K562 (cell line): ENCODE measurements around the gene ZNF276. TPM values are rescaled to one million over a fixed set of nuclear protein-coding genes. Genes with fewer than 3 reads are reported as not detected.

ENCODE experiments used
- HCFC1 ChIP-seq: IDR thresholded peaks from 2 replicates; pipeline ENCODE4 v1.6.1; 2012; ENCODE audit warnings: low read depth, low read length, improper control_type of control experiment
- HDGF ChIP-seq: fragments of 450-650 bp; IDR thresholded peaks from 2 replicates; pipeline ENCODE4 v1.6.1; 2016
- IRF2 ChIP-seq: sonication (generic); formaldehyde crosslinking; IDR thresholded peaks from 2 replicates; pipeline ENCODE4 v1.8.1; 2022; ENCODE audit warnings: mild to moderate bottlenecking, missing genetic modification reagents
- KDM2B ChIP-seq: fragments of 250-450 bp; sonication (Bioruptor Pico); IDR thresholded peaks from 2 replicates; pipeline ENCODE4 v1.8.0; 2021; ENCODE audit warnings: mild to moderate bottlenecking, moderate library complexity
- KLF10 ChIP-seq: fragments of 250-450 bp; sonication (Bioruptor Pico); IDR thresholded peaks from 2 replicates; pipeline ENCODE4 v1.6.1; 2021; ENCODE audit warnings: matching md5 sums
- L3MBTL2 ChIP-seq: fragments of 450-650 bp; IDR thresholded peaks from 2 replicates; pipeline ENCODE4 v1.6.1; 2016; ENCODE audit warnings: mild to moderate bottlenecking, moderate library complexity
- NONO ChIP-seq, 2 experiments: fragments of 200-400 bp in 1 of 2; fragments of 450-650 bp in 1 of 2; formaldehyde crosslinking in 1 of 2; IDR thresholded peaks; 2 replicates each; pipeline ENCODE4 v1.6.1; 2017; ENCODE audit warnings: low read depth in 2 of 2, mild to moderate bottlenecking in 2 of 2, moderate library complexity in 2 of 2, low read length in 1 of 2
- POLR2G ChIP-seq: fragments of 200-400 bp; formaldehyde crosslinking; IDR thresholded peaks from 2 replicates; pipeline ENCODE4 v1.6.1; 2017; ENCODE audit warnings: low read depth, mild to moderate bottlenecking, antibody characterized with exemption, low read length, moderate library complexity
- TAF9B ChIP-seq: fragments of 450-650 bp; IDR thresholded peaks from 2 replicates; pipeline ENCODE4 v1.6.1; 2018; ENCODE audit warnings: mild to moderate bottlenecking; ENCODE audit not compliant: partially characterized antibody
- ZNF124 ChIP-seq: sonication (generic); formaldehyde crosslinking; IDR thresholded peaks from 2 replicates; pipeline ENCODE4 v1.8.1; 2022; ENCODE audit warnings: missing genetic modification reagents
- ZNF696 ChIP-seq: fragments of 250-450 bp; sonication (Bioruptor Pico); conservative IDR thresholded peaks from 2 replicates; pipeline ENCODE4 v1.4.0; 2020; ENCODE audit warnings: mild to moderate bottlenecking, moderate library complexity
- polyA plus RNA-seq, 8 experiments: library from polyadenylated mRNA; depleted of rRNA in 4 of 8; stranded (reverse) in 5 of 8; unstranded in 3 of 8; fragments of >200 nt; fragmentation: Nextera tagmentation in 2 of 8; fragmentation: Illumina TruSeq in 1 of 8; extraction: Ambion mirVana in 2 of 8; extraction: Trizol in 1 of 8; gene quantifications; 2 replicates each; pipeline versions ENCODE4 v1.2.1 to v1.2.3, GENCODE V29; 2011 to 2014; ENCODE audit warnings: inconsistent platforms in 1 of 8, missing spikeins in 1 of 8
- total RNA-seq, 7 experiments: library from RNA; depleted of rRNA in 6 of 7; stranded (reverse); fragments of >200 nt in 6 of 7; fragmentation: Illumina TruSeq in 2 of 7; extraction: Trizol in 2 of 7; gene quantifications; 2 replicates each; pipeline versions ENCODE4 v1.2.1 to v1.2.3, GENCODE V29; 2011 to 2021; ENCODE audit warnings: low replicate concordance in 1 of 7
- TF ChIP-seq, protein P1 (sequence below): sonication (generic); formaldehyde crosslinking; IDR thresholded peaks from 2 replicates; pipeline ENCODE4 v1.8.0; 2022; ENCODE audit warnings: mild to moderate bottlenecking, missing genetic modification reagents
- TF ChIP-seq, protein P2 (sequence below): fragments of 200-400 bp; formaldehyde crosslinking; IDR thresholded peaks from 2 replicates; pipeline ENCODE4 v1.6.1; 2017; ENCODE audit warnings: mild to moderate bottlenecking, low read depth, low read length, moderate library complexity
- TF ChIP-seq, protein P3 (sequence below): fragments of 250-450 bp; sonication (Bioruptor Pico); IDR thresholded peaks from 2 replicates; pipeline ENCODE4 v1.4.0; 2020
- TF ChIP-seq, protein P4 (sequence below): fragments of 250-450 bp; sonication (Bioruptor Pico); IDR thresholded peaks from 2 replicates; pipeline ENCODE4 v1.4.0; 2020; ENCODE audit warnings: mild to moderate bottlenecking, moderate library complexity

Gene ZNF276
- total and polyA plus RNA-seq, 9 of the 15 experiments (the other 6 are each of a cell fraction or from before 2014, with no cell fraction given): 0.49 to 43.9 (median 15.8) TPM

DNA sequence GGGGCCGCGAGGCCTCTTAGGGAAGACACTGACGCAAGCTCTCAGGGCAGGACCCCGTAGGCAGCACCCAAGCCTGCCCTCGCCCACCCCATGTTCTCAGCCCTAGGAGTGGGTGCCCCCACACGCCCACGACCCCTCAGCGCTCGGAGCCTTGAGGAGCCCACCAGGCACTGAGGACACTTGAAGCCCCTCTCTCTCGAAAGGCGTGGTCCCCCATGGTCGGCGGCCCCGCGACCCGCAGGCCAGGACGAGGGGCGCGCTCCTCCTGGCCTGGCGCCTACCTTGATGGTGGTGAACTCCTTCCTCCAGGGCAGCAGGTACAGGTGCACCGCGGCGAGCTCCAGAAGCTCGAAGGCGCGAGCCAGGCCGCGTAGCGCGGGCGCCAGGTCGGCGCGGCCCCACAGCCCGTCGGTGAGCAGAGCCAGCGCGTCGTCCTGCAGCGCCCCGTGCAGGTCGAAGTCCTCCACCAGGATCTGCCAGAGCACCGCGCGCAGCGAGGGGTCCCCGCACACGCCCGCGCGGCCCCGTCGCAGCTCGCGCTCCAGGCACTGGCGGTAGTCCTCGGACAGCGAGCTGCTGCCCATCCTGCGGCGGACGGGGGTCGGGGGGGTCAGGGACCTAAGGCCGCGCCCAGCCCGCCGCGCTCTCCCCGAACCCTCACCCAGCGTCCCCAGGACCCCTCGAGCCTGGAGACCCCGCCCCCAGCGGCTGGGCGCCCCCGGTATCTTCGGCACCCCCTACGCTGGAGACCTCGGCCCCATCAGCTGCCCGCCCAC lies 20.5 kb upstream of the ZNF276 start (continued):
- TF ChIP-seq NONO (IDR thresholded peaks at IDR 0.05; ENCODE audit: low read depth in 2 of 2, low read length in 1 of 2) (no peak; a peak in 1 of 4 replicates), ZNF696 (CRISPR knock-in tag) (no peak), IRF2 (CRISPR knock-in tag) (peak; percentile 54), ZNF124 (CRISPR knock-in tag) (no peak), TAF9B (no peak), KDM2B (CRISPR knock-in tag) (peak; percentile 26), L3MBTL2 (peak; percentile 73), HCFC1 (no peak), KLF10 (CRISPR knock-in tag) (no peak), HDGF (no peak), POLR2G (no peak)
- TF ChIP-seq, protein P1, sequence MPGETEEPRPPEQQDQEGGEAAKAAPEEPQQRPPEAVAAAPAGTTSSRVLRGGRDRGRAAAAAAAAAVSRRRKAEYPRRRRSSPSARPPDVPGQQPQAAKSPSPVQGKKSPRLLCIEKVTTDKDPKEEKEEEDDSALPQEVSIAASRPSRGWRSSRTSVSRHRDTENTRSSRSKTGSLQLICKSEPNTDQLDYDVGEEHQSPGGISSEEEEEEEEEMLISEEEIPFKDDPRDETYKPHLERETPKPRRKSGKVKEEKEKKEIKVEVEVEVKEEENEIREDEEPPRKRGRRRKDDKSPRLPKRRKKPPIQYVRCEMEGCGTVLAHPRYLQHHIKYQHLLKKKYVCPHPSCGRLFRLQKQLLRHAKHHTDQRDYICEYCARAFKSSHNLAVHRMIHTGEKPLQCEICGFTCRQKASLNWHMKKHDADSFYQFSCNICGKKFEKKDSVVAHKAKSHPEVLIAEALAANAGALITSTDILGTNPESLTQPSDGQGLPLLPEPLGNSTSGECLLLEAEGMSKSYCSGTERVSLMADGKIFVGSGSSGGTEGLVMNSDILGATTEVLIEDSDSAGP (CRISPR knock-in tag): no peak
- TF ChIP-seq, protein P2, sequence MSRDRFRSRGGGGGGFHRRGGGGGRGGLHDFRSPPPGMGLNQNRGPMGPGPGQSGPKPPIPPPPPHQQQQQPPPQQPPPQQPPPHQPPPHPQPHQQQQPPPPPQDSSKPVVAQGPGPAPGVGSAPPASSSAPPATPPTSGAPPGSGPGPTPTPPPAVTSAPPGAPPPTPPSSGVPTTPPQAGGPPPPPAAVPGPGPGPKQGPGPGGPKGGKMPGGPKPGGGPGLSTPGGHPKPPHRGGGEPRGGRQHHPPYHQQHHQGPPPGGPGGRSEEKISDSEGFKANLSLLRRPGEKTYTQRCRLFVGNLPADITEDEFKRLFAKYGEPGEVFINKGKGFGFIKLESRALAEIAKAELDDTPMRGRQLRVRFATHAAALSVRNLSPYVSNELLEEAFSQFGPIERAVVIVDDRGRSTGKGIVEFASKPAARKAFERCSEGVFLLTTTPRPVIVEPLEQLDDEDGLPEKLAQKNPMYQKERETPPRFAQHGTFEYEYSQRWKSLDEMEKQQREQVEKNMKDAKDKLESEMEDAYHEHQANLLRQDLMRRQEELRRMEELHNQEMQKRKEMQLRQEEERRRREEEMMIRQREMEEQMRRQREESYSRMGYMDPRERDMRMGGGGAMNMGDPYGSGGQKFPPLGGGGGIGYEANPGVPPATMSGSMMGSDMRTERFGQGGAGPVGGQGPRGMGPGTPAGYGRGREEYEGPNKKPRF: no peak
- TF ChIP-seq, protein P3, sequence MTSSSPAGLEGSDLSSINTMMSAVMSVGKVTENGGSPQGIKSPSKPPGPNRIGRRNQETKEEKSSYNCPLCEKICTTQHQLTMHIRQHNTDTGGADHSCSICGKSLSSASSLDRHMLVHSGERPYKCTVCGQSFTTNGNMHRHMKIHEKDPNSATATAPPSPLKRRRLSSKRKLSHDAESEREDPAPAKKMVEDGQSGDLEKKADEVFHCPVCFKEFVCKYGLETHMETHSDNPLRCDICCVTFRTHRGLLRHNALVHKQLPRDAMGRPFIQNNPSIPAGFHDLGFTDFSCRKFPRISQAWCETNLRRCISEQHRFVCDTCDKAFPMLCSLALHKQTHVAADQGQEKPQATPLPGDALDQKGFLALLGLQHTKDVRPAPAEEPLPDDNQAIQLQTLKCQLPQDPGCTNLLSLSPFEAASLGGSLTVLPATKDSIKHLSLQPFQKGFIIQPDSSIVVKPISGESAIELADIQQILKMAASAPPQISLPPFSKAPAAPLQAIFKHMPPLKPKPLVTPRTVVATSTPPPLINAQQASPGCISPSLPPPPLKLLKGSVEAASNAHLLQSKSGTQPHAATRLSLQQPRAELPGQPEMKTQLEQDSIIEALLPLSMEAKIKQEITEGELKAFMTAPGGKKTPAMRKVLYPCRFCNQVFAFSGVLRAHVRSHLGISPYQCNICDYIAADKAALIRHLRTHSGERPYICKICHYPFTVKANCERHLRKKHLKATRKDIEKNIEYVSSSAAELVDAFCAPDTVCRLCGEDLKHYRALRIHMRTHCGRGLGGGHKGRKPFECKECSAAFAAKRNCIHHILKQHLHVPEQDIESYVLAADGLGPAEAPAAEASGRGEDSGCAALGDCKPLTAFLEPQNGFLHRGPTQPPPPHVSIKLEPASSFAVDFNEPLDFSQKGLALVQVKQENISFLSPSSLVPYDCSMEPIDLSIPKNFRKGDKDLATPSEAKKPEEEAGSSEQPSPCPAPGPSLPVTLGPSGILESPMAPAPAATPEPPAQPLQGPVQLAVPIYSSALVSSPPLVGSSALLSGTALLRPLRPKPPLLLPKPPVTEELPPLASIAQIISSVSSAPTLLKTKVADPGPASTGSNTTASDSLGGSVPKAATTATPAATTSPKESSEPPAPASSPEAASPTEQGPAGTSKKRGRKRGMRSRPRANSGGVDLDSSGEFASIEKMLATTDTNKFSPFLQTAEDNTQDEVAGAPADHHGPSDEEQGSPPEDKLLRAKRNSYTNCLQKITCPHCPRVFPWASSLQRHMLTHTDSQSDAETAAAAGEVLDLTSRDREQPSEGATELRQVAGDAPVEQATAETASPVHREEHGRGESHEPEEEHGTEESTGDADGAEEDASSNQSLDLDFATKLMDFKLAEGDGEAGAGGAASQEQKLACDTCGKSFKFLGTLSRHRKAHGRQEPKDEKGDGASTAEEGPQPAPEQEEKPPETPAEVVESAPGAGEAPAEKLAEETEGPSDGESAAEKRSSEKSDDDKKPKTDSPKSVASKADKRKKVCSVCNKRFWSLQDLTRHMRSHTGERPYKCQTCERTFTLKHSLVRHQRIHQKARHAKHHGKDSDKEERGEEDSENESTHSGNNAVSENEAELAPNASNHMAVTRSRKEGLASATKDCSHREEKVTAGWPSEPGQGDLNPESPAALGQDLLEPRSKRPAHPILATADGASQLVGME (CRISPR knock-in tag): no peak
- TF ChIP-seq, protein P4, sequence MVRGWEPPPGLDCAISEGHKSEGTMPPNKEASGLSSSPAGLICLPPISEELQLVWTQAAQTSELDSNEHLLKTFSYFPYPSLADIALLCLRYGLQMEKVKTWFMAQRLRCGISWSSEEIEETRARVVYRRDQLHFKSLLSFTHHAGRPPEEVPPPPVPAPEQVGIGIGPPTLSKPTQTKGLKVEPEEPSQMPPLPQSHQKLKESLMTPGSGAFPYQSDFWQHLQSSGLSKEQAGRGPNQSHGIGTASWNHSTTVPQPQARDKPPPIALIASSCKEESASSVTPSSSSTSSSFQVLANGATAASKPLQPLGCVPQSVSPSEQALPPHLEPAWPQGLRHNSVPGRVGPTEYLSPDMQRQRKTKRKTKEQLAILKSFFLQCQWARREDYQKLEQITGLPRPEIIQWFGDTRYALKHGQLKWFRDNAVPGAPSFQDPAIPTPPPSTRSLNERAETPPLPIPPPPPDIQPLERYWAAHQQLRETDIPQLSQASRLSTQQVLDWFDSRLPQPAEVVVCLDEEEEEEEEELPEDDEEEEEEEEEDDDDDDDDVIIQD (CRISPR knock-in tag): no peak
